Stimulated activated memory B cell treated with anti-CD40 and anti-IgM and Interleukin-4, amounts not matched to agents 10 μg/mL and 1 μg/mL and 100 μg/mL, for 72 hours (primary cell): ENCODE measurements around the gene STYXL1.

Source experiments
- ATAC-seq: fragments of 150-1000 bp; cut with Tn5 transposase; 2 replicates; pipeline ENCODE4 v1.10.0; 2021
- H3K27ac Mint-ChIP-seq: one replicate; pipeline ENCODE4 v1.8.0; 2022; ENCODE audit warnings: mild to moderate bottlenecking, mixed read lengths
- H3K27me3 Mint-ChIP-seq: one replicate; pipeline ENCODE4 v1.8.0; 2022; ENCODE audit warnings: mixed read lengths
- H3K36me3 Mint-ChIP-seq: one replicate; pipeline ENCODE4 v1.8.0; 2022; ENCODE audit warnings: mixed read lengths
- H3K4me1 Mint-ChIP-seq: one replicate; pipeline ENCODE4 v1.8.0; 2022; ENCODE audit warnings: mixed read lengths
- H3K4me3 Mint-ChIP-seq: one replicate; pipeline ENCODE4 v1.8.0; 2022; ENCODE audit warnings: mild to moderate bottlenecking, moderate library complexity, mixed read lengths
- H3K9me3 Mint-ChIP-seq: one replicate; pipeline ENCODE4 v1.8.0; 2022; ENCODE audit warnings: mixed read lengths

The STYXL1 gene

GRCh38 chr7:75968561-75969001, 79.2 kb downstream of the STYXL1 start:
- Mint-ChIP-seq H3K27ac (no peak overlapping the region), H3K36me3 (peaks cover 69% of the 10 kb centered on the region), H3K27me3 (no peaks in the 10 kb centered on the region), H3K4me3 (no peak overlapping the region), H3K4me1 (peaks cover 8% of the 10 kb centered on the region), H3K9me3 (no peaks in the 10 kb centered on the region)
- no peak for ATAC-seq

DNA sequence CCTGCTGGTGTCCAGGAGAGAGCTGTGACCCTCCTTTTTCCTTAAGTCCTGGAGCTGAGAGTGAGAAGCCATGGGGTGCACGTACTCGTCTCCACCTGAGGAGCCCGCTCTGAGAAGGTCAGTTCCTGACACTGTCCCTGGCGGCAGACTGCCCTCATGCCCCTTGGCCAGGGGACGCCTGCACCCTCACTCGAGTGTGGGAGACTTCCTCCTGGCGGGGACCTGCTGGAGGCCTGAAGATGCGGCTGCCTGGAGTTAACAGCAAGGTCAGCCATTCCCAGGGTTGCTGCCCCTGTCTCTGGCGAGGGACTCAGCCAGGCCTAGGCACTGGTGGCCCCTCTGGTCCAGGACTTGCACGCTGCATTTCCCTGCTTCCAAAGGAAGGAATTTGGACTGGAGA, 79.8 kb downstream of the STYXL1 start:
- no peak for ATAC-seq
- no peaks in the 10 kb centered on the region for H3K9me3 Mint-ChIP-seq
- H3K27me3 Mint-ChIP-seq, result no peaks in the 10 kb centered on the region
- H3K27ac Mint-ChIP-seq, result no peak overlapping the region
- peaks cover 8% of the 10 kb centered on the region for H3K4me1 Mint-ChIP-seq
- H3K4me3 Mint-ChIP-seq, result no peak overlapping the region
- H3K36me3 Mint-ChIP-seq, result peaks cover 69% of the 10 kb centered on the region

DNA sequence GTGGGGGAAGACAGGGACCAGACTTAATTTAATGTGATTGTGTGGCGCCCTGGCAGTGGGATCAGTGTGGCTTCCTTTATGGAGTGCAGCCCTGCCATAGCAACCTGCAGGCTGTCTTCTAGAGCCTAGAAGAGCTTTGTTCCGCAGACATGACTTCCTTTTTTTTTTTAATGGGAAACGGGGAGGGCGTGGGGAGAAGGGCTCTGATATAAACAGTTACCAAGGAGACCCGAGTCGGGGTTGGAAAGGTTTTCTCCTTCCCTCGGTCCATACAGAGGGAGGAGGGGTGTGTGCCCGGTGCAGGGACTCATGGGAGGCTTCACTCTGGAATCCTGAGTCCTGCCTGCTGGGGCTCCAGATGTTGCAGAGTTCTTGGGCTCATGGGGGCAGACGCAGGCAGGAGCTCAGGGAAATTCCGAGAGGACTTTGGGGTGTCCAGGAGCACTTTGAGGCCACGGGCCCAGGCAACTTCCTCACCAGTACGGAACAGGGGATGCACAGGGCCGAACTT, 80.3 kb downstream of the STYXL1 start:
- Mint-ChIP-seq H3K4me3 (no peak overlapping the region), H3K27ac (no peak overlapping the region), H3K27me3 (no peaks in the 10 kb centered on the region), H3K9me3 (no peaks in the 10 kb centered on the region), H3K4me1 (peaks cover 8% of the 10 kb centered on the region), H3K36me3 (peaks cover 69% of the 10 kb centered on the region)
- ATAC-seq, result no peak

- peaks cover 67% of the 10 kb centered on the region for H3K36me3 Mint-ChIP-seq
- peaks cover 6% of the 10 kb centered on the region for H3K4me1 Mint-ChIP-seq
- H3K9me3 Mint-ChIP-seq, result no peaks in the 10 kb centered on the region
- ATAC-seq, result no peak
- H3K27ac Mint-ChIP-seq, result no peak overlapping the region
- H3K4me3 Mint-ChIP-seq, result no peak overlapping the region
- no peaks in the 10 kb centered on the region for H3K27me3 Mint-ChIP-seq
These were observed 80.7 kb downstream of the STYXL1 start for GRCh38 chr7:75967055-75967454.

DNA sequence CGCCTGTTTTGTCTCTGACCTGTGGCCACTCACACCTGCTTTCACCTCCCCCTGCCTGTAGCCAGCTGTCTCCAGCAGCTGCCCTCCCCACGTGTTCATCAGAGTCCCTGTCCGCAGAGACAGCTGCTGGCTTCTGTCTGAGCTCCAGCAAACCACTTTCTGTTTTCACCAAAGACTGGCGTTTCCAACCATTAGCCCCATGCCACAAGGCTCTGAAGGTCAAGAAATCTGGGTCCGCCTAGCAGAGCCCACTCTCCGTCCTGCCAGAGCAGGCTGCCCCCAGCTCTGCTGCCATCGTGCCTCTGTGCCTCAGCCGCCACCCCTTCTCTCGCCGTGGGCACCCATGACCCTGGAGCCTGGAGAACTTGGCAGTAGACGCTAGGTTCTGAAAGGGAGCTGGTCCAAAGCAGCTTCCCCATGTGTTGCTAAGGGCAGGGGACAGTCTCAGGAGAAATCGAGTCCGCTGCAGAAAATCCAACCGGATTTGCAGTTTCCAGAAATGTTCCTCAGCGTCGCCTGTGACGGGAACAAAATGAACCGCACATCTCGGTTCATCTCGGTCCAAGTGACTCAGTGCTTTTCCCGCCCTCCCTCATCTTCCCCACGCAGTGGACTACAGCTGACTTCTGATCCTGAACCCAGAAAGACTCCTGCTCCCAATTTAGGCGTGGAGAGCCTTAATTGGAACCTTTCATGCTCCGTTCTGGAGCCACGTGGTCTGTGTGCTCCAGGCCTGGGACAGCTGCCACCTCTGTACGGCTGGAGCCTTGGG, 81.4 kb downstream of the STYXL1 start:
- ATAC-seq, result no peak
- H3K4me3 Mint-ChIP-seq, result no peak overlapping the region
- no peaks in the 10 kb centered on the region for H3K9me3 Mint-ChIP-seq
- peaks cover 67% of the 10 kb centered on the region for H3K36me3 Mint-ChIP-seq
- H3K27ac Mint-ChIP-seq, result no peak overlapping the region
- H3K4me1 Mint-ChIP-seq, result no peaks in the 10 kb centered on the region
- H3K27me3 Mint-ChIP-seq, result no peaks in the 10 kb centered on the region

DNA sequence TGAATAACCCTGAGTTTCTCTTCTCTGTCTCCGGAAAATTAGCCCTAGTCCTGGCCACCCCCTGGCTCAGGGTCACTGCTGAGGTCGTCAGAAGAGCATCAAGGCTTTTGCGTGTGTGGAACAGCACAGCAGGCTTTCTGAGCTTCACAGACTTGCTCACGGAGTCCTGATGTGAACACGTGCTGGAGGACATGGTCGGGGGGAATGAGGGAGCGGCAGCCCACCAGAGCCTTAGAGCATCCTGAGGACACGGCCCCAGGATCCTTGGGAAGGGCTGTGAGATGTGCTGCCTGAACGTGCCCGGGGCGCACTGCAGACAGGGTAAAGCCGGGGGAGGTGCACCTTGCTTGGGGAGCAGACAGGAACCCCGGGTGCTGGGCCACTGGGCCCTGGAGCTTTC, 82.2 kb downstream of the STYXL1 start:
- H3K27ac Mint-ChIP-seq, result no peak overlapping the region
- no peak for ATAC-seq
- H3K36me3 Mint-ChIP-seq, result peaks cover 67% of the 10 kb centered on the region

GRCh38 chr7:75963381-75963995, 84.3 kb downstream of the STYXL1 start:
- ATAC-seq, result no peak
- H3K9me3 Mint-ChIP-seq, result no peaks in the 10 kb centered on the region
- no peaks in the 10 kb centered on the region for H3K4me1 Mint-ChIP-seq
- H3K4me3 Mint-ChIP-seq, result no peak overlapping the region
- no peak overlapping the region for H3K27ac Mint-ChIP-seq
- H3K27me3 Mint-ChIP-seq, result no peaks in the 10 kb centered on the region
- H3K36me3 Mint-ChIP-seq, result peaks cover 58% of the 10 kb centered on the region

More for the DNA sequence above, 82.2 kb downstream of the STYXL1 start:
- no peaks in the 10 kb centered on the region for H3K4me1 Mint-ChIP-seq
- no peaks in the 10 kb centered on the region for H3K27me3 Mint-ChIP-seq
- no peaks in the 10 kb centered on the region for H3K9me3 Mint-ChIP-seq
- no peak overlapping the region for H3K4me3 Mint-ChIP-seq

DNA sequence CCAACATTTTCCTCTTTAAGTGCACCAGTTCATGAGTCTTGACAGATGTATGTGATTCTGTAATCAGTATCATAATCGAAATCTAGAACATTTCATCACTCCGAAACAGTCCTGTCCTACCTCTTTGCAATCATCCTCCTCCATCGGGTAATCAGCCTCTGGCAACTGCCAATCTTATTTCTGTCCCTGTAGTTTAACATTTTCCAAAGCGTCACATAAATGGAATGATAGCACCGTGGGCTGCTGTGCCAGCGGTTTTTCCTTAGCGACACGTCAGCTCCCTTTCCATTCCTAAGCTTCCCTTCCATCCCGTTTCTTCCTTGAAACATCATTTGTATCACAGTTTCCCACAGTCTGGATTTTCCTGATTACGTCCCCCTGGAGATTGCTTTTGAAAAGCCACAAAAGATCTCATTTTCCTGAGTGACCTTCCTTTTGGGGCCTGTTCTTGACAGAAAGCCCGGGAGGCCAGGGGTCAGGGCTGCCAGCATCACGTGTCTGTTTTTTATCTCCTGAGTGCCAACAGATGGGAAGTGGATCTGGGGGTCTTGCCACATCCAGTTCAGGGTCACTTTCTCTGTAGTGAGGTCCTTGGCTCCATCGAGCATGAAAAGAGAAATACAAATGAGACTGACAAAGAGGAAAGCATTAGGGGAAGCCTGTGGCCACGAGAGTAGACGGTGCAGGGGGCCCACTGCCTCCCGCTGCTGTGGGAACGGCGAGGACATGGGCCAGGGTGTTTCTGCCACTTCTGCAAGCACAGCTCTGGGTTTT, 85.0 kb downstream of the STYXL1 start:
- Mint-ChIP-seq H3K36me3 (peaks cover 57% of the 10 kb centered on the region), H3K4me1 (no peaks in the 10 kb centered on the region), H3K9me3 (no peaks in the 10 kb centered on the region), H3K27me3 (no peaks in the 10 kb centered on the region), H3K27ac (no peak overlapping the region), H3K4me3 (no peak overlapping the region)
- no peak for ATAC-seq

DNA sequence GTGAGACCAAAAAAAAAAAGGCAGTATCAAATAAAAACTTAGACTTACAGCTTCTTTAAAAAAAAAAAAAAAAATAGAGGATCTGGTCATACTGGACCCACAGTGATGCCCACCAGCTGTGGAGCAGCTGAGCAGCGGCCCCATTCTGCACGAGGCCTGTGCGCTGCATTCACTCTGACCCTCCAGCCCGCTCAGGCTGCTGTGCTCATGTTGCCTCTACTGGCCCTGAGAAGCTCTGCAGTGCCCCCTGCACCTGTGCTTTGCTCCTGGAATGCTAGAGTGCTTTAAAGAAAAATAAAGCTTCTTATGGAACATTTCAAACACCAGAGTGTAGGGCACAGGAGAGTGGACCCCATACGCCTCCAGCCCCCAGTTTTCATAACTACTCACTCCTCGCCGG, 86.6 kb downstream of the STYXL1 start:
- Mint-ChIP-seq H3K4me1 (no peaks in the 10 kb centered on the region), H3K27me3 (no peaks in the 10 kb centered on the region), H3K27ac (no peak overlapping the region), H3K4me3 (no peak overlapping the region), H3K36me3 (peaks cover 57% of the 10 kb centered on the region), H3K9me3 (no peaks in the 10 kb centered on the region)
- no peak for ATAC-seq

GRCh38 chr7:75960372-75960771, 87.4 kb downstream of the STYXL1 start:
- H3K36me3 Mint-ChIP-seq, result peaks cover 60% of the 10 kb centered on the region

GRCh38 chr7:75958802-75959543, 88.8 kb downstream of the STYXL1 start:
- Mint-ChIP-seq H3K36me3 (peaks cover 57% of the 10 kb centered on the region), H3K27ac (no peak overlapping the region), H3K27me3 (no peaks in the 10 kb centered on the region), H3K4me3 (no peak overlapping the region), H3K9me3 (no peaks in the 10 kb centered on the region), H3K4me1 (no peaks in the 10 kb centered on the region)
- no peak for ATAC-seq

More at GRCh38 chr7:75960372-75960771, 87.4 kb downstream of the STYXL1 start:
- no peaks in the 10 kb centered on the region for H3K9me3 Mint-ChIP-seq
- no peaks in the 10 kb centered on the region for H3K27me3 Mint-ChIP-seq
- no peak overlapping the region for H3K4me3 Mint-ChIP-seq
- no peak overlapping the region for H3K27ac Mint-ChIP-seq
- no peaks in the 10 kb centered on the region for H3K4me1 Mint-ChIP-seq
- ATAC-seq, result no peak

DNA sequence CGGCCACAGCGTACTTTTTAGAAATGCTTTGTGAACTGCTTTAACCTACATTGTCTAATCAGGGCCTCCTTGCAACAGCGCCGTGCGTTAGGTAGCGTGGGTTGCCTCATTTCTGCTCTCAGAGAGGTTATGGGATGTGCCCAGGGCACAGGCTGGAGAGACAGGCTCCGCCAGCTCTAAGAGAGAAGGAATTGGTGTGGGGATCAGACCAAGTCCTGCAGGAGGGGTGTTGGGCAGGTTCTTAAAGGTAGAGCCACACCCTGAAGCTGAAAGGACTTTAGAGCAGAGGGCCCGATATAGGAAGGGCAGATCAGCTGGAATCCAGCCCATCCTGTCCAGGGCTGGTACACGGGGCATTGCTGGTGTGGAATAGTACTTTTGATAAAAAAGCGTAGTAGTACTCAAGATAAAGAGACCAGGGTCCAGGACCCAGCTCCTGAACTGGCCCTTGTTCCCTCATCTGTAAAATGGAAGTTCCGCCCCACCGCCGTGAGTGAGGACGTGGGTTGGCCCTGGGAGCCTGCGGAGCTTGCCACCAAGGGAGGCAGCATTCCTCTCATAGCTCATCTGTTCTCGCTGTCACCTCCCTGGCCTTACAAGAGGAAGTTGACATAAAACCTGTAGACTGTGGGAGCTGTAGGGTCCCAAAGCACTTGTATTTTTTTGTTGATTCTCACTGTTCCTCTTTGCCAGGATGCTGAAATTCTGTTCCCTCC, 90.6 kb downstream of the STYXL1 start:
- Mint-ChIP-seq H3K27ac (no peak overlapping the region), H3K4me1 (no peaks in the 10 kb centered on the region), H3K9me3 (no peaks in the 10 kb centered on the region), H3K27me3 (no peaks in the 10 kb centered on the region), H3K36me3 (peaks cover 44% of the 10 kb centered on the region), H3K4me3 (no peak overlapping the region)
- no peak for ATAC-seq

DNA sequence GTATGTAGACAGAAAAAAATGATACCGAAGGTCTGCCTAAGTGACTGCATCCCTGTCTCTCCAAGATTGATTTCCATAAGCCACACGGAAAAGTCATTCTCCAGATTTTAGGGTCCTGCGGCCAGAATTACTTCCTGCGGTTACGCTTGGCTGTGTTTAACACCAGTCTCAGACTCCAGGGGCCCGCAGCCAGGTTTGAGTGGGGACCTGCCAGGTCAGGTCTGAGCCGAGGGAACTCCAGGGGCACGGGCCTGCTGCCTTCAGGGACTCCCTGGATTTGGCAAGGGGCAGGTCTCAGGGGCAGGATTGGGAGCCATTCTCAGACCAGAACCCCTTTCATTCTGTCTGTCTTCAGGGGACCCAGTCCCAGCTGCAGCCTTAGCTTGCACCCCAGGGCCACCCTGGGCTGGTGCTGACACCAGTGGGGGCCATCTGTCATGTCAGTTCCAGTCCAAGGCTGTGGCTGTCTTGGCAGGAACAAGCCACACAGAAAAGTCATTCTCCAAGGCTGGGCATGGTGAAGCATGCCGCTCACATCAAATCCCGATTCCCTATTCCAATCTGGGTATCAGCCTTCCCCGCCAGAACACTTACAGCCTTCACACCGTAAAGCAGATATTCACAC, 92.4 kb downstream of the STYXL1 start:
- Mint-ChIP-seq H3K36me3 (peaks cover 35% of the 10 kb centered on the region), H3K27me3 (no peaks in the 10 kb centered on the region), H3K4me3 (no peak overlapping the region), H3K4me1 (no peaks in the 10 kb centered on the region), H3K27ac (no peak overlapping the region), H3K9me3 (no peaks in the 10 kb centered on the region)
- ATAC-seq, result no peak

DNA sequence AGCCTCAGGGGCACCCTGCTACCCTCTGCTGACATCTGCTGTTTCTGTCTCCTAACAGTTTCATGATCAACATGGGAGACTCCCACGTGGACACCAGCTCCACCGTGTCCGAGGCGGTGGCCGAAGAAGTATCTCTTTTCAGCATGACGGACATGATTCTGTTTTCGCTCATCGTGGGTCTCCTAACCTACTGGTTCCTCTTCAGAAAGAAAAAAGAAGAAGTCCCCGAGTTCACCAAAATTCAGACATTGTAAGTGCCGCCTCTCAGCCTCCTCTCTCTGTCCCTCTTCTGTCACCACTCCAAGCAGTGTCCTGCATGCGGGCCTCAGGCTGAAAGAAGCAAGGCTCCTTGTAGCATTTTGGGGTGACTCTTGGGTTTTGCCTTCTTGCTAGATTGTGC, 93.9 kb downstream of the STYXL1 start:
- Mint-ChIP-seq H3K4me3 (no peak overlapping the region), H3K9me3 (no peaks in the 10 kb centered on the region), H3K36me3 (peaks cover 33% of the 10 kb centered on the region), H3K27ac (no peak overlapping the region), H3K27me3 (no peaks in the 10 kb centered on the region), H3K4me1 (peaks cover 2% of the 10 kb centered on the region)
- no peak for ATAC-seq
